Measurements from ENCODE around the gene TTLL3.
"Not testable (repeated sequence)": the region's sequence is repeated elsewhere in the genome, so short reads cannot be mapped to it uniquely, and the experiment has no call there.

TTLL3 gene

DNA sequence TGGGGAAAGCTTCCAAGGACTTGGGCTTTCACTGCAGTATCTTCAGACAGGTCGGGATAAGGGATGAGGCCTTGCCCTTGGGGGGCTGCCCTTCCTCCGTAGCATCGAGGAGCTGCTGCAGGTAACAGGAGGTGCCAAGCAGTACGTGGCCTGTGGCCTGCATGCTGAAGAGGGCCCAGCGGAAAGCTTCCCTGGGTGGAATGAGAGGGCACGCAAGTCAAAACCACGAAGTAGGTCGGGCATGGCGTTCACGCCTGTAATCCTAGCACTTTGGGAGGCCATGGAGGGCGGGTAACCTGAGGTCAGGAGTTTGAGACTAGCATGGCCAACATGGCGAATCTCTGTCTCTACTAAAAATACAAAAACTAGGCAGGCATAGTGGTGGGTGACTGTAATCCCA, 57.0 kb downstream of the TTLL3 start:
- no peak for DNase-seq (ENCODE audit: extremely low spot score)
- POLR2A ChIA-PET: no interaction called here
- CTCF ChIA-PET: interaction anchor here (1.1 to 1.9 kb wide), 2 partner anchors 8 to 66 kb away, joined by 3 to 5 read pairs; no protein-coding TSS in a partner anchor
- TF ChIP-seq, protein P1, sequence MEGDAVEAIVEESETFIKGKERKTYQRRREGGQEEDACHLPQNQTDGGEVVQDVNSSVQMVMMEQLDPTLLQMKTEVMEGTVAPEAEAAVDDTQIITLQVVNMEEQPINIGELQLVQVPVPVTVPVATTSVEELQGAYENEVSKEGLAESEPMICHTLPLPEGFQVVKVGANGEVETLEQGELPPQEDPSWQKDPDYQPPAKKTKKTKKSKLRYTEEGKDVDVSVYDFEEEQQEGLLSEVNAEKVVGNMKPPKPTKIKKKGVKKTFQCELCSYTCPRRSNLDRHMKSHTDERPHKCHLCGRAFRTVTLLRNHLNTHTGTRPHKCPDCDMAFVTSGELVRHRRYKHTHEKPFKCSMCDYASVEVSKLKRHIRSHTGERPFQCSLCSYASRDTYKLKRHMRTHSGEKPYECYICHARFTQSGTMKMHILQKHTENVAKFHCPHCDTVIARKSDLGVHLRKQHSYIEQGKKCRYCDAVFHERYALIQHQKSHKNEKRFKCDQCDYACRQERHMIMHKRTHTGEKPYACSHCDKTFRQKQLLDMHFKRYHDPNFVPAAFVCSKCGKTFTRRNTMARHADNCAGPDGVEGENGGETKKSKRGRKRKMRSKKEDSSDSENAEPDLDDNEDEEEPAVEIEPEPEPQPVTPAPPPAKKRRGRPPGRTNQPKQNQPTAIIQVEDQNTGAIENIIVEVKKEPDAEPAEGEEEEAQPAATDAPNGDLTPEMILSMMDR (IDR thresholded peaks at IDR 0.05; ENCODE audit: control extremely low read depth, extremely low read depth, low read depth, missing control alignments): no peak

DNA sequence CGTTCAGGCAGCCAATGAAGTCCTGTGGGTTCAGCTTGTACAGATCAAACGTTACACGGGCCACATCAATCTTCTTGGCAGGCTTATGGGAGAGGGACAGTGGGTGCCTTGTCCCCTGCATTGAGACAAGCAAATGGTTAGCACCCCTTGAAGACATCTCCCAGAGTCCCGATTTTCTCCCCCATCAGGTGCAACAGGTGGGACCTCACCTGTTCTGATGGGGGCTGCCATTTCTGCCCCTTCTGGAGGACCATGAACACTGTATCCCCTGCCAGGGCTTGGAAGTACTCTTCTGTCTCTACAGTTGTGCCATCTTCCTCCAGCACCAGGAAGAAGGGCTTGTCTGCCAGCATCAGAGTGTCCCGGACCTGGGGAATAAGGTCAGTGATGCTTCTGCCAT, 59.9 kb downstream of the TTLL3 start:
- DNase-seq (ENCODE audit: extremely low spot score): no peak
- TF ChIP-seq, protein P1 (IDR thresholded peaks at IDR 0.05; ENCODE audit: control extremely low read depth, extremely low read depth, low read depth, missing control alignments): no peak
- CTCF ChIA-PET: no interaction called here
- POLR2A ChIA-PET: no interaction called here

DNA sequence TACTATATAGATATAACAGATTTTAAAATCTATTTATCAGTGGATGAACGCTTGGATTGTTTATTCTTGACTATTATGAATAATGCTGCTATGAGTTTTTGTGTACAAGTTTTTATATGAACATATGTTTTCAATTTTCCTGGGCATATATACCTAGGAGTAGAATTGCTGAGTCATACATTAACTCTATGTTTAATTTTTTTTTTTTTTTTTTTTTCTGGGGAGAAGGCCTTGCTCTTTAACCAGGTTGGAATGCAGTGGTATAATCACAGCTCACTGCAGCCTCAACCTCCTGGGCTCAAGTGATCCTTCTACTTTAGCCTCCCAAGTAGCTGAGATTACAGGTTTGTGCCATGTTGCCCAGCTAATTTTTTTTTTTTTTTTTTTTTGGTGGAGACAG, 60.9 kb downstream of the TTLL3 start:
- no peak for DNase-seq (ENCODE audit: extremely low spot score)
- ChIA-PET POLR2A (no interaction called here), CTCF (no interaction called here)
- TF ChIP-seq, protein P1 (IDR thresholded peaks at IDR 0.05; ENCODE audit: control extremely low read depth, extremely low read depth, low read depth, missing control alignments): no peak

DNA sequence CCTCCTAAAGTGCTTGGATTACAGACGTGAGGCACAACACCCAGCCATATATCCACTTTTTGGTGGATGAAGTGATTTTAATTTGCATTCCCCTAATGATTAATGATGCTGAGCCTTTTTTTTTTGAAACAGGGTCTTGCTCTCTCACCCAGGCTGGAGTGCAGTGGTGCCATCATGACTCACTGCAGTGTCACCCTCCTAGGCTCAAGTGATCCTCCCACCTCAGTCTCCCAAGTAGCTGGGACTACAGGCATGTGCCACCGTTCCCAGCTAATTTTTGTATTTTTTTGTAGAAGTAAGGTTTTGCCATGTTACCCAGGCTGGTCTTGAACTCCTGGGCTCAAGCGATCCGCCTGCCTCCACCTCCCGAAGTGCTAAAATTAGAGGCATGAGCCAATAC, 62.0 kb downstream of the TTLL3 start:
- DNase-seq (ENCODE audit: extremely low spot score); POLR2A ChIA-PET: not testable (repeated sequence)
- CTCF ChIA-PET: interaction anchor here (1.0 to 1.2 kb wide), 2 partner anchors 11 to 23 kb away, joined by 3 to 4 read pairs; no protein-coding TSS in a partner anchor

DNA sequence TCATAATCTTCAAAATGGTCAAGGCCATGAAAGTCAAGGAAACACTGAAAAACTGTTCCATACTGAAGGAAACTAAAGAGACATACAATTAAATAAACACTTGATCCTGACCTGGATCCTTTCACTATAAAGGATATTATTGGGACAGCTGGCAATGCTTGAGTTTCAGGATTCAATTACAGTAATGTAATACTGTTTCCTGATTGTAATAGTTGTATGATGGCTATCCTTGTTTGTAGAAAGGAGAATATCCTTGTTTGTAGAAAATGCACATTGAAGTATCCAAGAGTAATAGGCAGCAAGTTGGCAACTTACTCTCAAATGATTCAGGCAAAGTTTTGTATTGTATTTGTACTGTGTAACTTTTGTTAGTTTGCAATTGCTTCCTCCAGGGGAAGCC, 65.4 kb downstream of the TTLL3 start:
- POLR2A ChIA-PET: no interaction called here
- TF ChIP-seq, protein P1 (IDR thresholded peaks at IDR 0.05; ENCODE audit: control extremely low read depth, extremely low read depth, low read depth, missing control alignments): no peak
- CTCF ChIA-PET: interaction anchor here (0.9 to 1.7 kb wide), 3 partner anchors 9 to 36 kb away, joined by 3 to 5 read pairs (median 3); no protein-coding TSS in a partner anchor
- no peak for DNase-seq (ENCODE audit: extremely low spot score)

DNA sequence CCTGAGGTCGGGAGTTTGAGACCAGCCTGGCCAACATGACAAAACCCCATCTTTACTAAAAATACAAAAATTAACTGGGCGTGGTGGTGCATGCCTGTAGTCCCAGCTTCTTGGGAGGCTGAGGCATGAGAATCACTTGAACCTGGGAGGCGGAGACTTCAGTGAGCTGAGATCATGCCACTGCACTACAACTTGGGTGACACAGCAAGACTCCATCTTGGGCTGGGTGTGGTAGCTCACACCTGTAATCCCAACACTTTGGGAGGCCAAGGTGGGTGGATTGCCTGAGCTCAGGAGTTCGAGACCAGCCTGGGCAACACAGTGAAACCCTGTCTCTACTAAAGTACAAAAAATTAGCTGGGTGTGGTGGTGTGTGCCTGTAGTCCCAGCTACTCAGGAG, 66.2 kb downstream of the TTLL3 start:
- DNase-seq (ENCODE audit: extremely low spot score); POLR2A ChIA-PET: not testable (repeated sequence)
- CTCF ChIA-PET: interaction anchor here (1.2 kb wide), 1 partner anchor 14 kb away, joined by 3 read pairs; the partner anchor contains the start of gene JAGN1

DNA sequence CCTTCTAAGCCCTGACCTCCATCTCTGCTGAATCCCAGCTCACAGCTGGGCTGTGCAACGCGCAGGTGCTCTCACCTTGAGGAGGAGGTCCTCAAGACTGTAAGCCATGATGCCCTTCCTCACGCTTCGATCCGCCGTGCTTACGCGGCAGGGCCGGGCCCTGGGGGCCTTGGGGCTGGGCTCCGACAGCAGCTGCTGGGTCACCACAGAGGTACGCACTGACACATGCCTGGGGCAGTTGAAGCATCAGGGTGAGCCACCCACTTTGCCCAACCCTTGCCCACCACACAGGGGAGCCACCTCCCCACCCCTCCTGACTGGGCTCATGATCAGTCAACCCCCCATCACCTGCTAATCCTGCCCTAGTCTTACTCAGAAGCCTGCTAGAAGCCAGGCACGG, 66.9 kb downstream of the TTLL3 start:
- ChIA-PET POLR2A (no interaction called here), CTCF (interaction anchor here (1.2 kb wide), 1 partner anchor 14 kb away, joined by 3 read pairs; the partner anchor contains the start of gene JAGN1)
- TF ChIP-seq, protein P1 (IDR thresholded peaks at IDR 0.05; ENCODE audit: control extremely low read depth, extremely low read depth, low read depth, missing control alignments): no peak
- DNase-seq (ENCODE audit: extremely low spot score): no peak

DNA sequence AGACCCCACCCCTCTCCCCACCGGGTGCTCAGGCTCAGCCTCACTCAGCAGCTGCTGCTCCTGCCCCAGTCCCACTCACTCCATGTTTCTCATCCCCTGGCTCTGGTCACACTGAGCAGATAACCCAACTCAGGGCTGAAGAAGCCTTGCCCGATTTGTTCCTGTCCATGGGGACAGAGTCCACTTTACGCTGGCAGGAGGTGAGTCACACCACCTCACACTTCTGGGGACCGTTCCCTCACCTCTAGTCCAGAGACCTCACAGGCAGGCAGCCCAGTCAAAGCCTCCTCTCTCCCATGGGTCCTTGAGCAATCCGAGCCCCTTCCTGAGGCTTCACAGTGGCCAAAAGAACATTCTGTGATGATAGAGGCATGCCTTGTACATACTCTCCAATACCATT, 68.6 kb downstream of the TTLL3 start:
- CTCF ChIA-PET: interaction anchor here (2.2 kb wide), 1 partner anchor 11 kb away, joined by 12 read pairs; the partner anchor contains the start of gene JAGN1
- TF ChIP-seq, protein P1 (IDR thresholded peaks at IDR 0.05; ENCODE audit: control extremely low read depth, extremely low read depth, low read depth, missing control alignments): no peak
- no peak for DNase-seq (ENCODE audit: extremely low spot score)
- POLR2A ChIA-PET: no interaction called here
